ENCODE data around the gene GAGE12F.
"Not testable (repeated sequence)": the region's sequence is repeated elsewhere in the genome, so short reads cannot be mapped to it uniquely, and the experiment has no call there.

GAGE12F gene

GRCh38 chrX:49560542-49560941 lies at the start of gene GAGE12F:
TSS of gene GAGE12F (plus strand) at chrX:49560842. CDS start at chrX:49561997, 1,155 bp downstream.
- not testable (repeated sequence) for DNase-seq (ENCODE audit: low spot score)

GRCh38 chrX:49531877-49532276 lies 28.8 kb upstream of the GAGE12F start, which contains the start of gene GAGE12C:
TSS of gene GAGE12C (plus strand) at chrX:49532177. CDS start at chrX:49533332, 1,155 bp downstream.
- not testable (repeated sequence) for DNase-seq (ENCODE audit: low spot score)

- not testable (repeated sequence) for DNase-seq (ENCODE audit: low spot score)
Measured at GRCh38 chrX:49541433-49541832, 19.2 kb upstream of the GAGE12F start, which contains the start of gene GAGE12D. TSS of gene GAGE12D (plus strand) at chrX:49541733. CDS start at chrX:49542888, 1,155 bp downstream.

GRCh38 chrX:49550989-49551388 lies 9.7 kb upstream of the GAGE12F start, which contains the start of gene GAGE12E:
TSS of gene GAGE12E (plus strand) at chrX:49551289. CDS start at chrX:49552444, 1,155 bp downstream.
- not testable (repeated sequence) for DNase-seq (ENCODE audit: low spot score)

GRCh38 chrX:49568728-49569127 lies 8.1 kb downstream of the GAGE12F start:
- DNase-seq (ENCODE audit: low spot score) = not testable (repeated sequence)

GRCh38 chrX:49569152-49569551 lies 8.5 kb downstream of the GAGE12F start:
- not testable (repeated sequence) for DNase-seq (ENCODE audit: low spot score)

- not testable (repeated sequence) for DNase-seq (ENCODE audit: low spot score)
Measured at GRCh38 chrX:49570100-49570499, 9.5 kb downstream of the GAGE12F start, which contains the start of gene GAGE12G. TSS of gene GAGE12G (plus strand) at chrX:49570400. CDS start at chrX:49571555, 1,155 bp downstream.

GRCh38 chrX:49579649-49580048 lies 19.0 kb downstream of the GAGE12F start, which contains the start of gene GAGE12H:
TSS of gene GAGE12H (plus strand) at chrX:49579949. CDS start at chrX:49581104, 1,155 bp downstream.
- DNase-seq (ENCODE audit: low spot score) = not testable (repeated sequence)

- not testable (repeated sequence) for DNase-seq (ENCODE audit: low spot score)
Measured at GRCh38 chrX:49589196-49589595, 28.6 kb downstream of the GAGE12F start, which contains the start of gene GAGE2A. TSS of gene GAGE2A (plus strand) at chrX:49589496. CDS start at chrX:49590651, 1,155 bp downstream.

- not testable (repeated sequence) for DNase-seq (ENCODE audit: low spot score)
Measured at GRCh38 chrX:49589769-49590478, 29.3 kb downstream of the GAGE12F start.

GRCh38 chrX:49590488-49590887 lies 29.8 kb downstream of the GAGE12F start:
- DNase-seq (ENCODE audit: low spot score) = not testable (repeated sequence)

- not testable (repeated sequence) for DNase-seq (ENCODE audit: low spot score)
Measured at GRCh38 chrX:49598720-49599119, 38.1 kb downstream of the GAGE12F start, which contains the start of gene GAGE1. TSS of gene GAGE1 (plus strand) at chrX:49599020. CDS start at chrX:49600175, 1,155 bp downstream.

- no peak for DNase-seq (ENCODE audit: low spot score)
- no peak for TF ChIP-seq CTCF (IDR thresholded peaks at IDR 0.05; ENCODE audit: extremely low read depth, missing control alignments)
Measured at GRCh38 chrX:49610718-49611310, 50.2 kb downstream of the GAGE12F start.

All from GM20000 (cell line).